Activated naive CD4-positive, alpha-beta T cell treated with anti-CD3 and anti-CD28 coated beads, Interleukin-2, amount 10 ng/mL, durations not matched to agents 5 hours and 36 hours (primary cell): ENCODE data around the gene ACVR1B. TPM values are rescaled to one million over a fixed set of nuclear protein-coding genes. Genes with fewer than 3 reads are reported as not detected.

Experiments used
- total RNA-seq, 2 experiments: library from RNA; stranded (reverse); gene quantifications; one replicate each; pipeline ENCODE4 v1.2.3, GENCODE V29; 2021

ACVR1B gene
- 1 to 10 TPM; 5.3 to 6.2 TPM for total RNA-seq

GRCh38 chr12:51951199-51951842, at the start of gene ACVR1B:
Gene ACVR1B (plus strand): TSS chr12:51951699. CDS start chr12:51951744, 45 bp downstream.

GRCh38 chr12:51907083-51907855, 44.2 kb upstream of the ACVR1B start, which contains the start of gene ACVRL1:
Gene ACVRL1 (plus strand): TSS chr12:51907504. CDS start chr12:51912475, 4,971 bp downstream.

GRCh38 chr12:52006726-52007157, 55.2 kb downstream of the ACVR1B start, which contains the start of gene TAMALIN:
Gene TAMALIN (plus strand): TSS chr12:52006946. CDS start chr12:52007020, 74 bp downstream.

Other genes starting within 250 kb of the ACVR1B start
- gene FIGNL2, start 103.0 kb upstream of the ACVR1B start, total RNA-seq: under 1 TPM; 0.26 to 0.33 TPM
- not detected for gene ANKRD33, start 63.6 kb upstream of the ACVR1B start, total RNA-seq
- gene ACVRL1, start 44.2 kb upstream of the ACVR1B start, total RNA-seq: not detected
- gene TAMALIN, start 55.2 kb downstream of the ACVR1B start, total RNA-seq: 10 to 100 TPM; 18.3 to 19.3 TPM
- gene NR4A1, start 99.7 kb downstream of the ACVR1B start, total RNA-seq: 1 to 10 TPM; 4.9 to 7.0 TPM
- gene ATG101, start 118.3 kb downstream of the ACVR1B start, total RNA-seq: 10 to 100 TPM; 26.3 to 32.0 TPM
- under 1 TPM in 1 of 2 experiments, not detected in 1; 0.15 TPM for gene SMIM41, start 128.0 kb downstream of the ACVR1B start, total RNA-seq
- not detected for gene KRT80, start 240.3 kb downstream of the ACVR1B start, total RNA-seq